Stimulated activated CD8-positive, alpha-beta memory T cell treated with anti-CD3 and anti-CD28 coated beads, Interleukin-4, amount 100 ng/mL, for 24 hours (primary cell): ENCODE results near the gene NBAS.
"Not testable (repeated sequence)": the region's sequence is repeated elsewhere in the genome, so short reads cannot be mapped to it uniquely, and the experiment has no call there.

Experiments used
- DNase-seq: peaks from one replicate; pipeline ENCODE4 v3.0.0-alpha.2; 2020; ENCODE audit warnings: low read depth

Gene NBAS

GRCh38 chr2:15527074-15527739 lies 33.9 kb downstream of the NBAS start:
- DNase-seq: no peak

DNA sequence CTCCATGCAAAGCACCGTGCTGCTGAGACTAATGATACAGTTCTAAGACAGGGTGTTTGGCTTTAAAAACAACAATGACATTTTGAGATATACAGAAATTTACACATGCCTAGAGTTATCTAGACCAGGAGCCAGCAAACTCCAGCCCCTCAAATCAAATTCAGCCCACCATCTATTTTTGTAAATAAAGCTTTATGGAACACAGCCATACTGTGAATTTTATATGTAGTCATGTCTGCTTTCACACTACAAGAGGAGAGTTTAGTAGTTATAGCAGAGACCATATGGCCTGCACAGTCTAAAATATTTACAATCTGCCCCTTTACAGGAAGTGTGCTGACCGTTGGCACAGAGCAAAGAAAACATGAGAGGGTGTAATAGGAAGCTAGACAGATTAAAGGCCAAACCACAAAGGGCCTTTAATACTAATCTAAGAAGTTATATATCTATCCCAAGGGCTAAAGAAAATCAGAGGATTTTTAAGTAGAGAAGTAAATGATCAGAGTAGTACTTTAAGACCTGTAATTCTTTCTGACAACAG lies 39.4 kb downstream of the NBAS start:
- no peak for DNase-seq

DNA sequence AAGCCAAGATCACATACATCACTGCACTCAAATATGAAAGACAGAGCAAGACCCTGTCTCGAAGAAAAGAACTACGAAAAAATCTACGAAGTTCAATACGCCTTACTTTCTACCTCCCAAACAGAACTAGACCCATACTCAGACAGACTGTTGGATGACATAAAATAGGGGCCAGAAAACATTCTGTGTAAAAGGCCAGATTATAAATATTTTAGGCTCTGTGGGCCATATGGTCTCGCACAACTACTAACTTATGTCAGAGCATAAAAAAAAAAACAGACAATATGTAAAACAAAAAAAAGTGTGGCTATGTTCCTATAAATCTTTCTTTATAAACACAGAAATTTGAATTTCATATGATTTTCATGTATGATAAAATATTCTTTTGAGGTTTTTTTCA lies 40.8 kb downstream of the NBAS start:
- no peak for DNase-seq

DNA sequence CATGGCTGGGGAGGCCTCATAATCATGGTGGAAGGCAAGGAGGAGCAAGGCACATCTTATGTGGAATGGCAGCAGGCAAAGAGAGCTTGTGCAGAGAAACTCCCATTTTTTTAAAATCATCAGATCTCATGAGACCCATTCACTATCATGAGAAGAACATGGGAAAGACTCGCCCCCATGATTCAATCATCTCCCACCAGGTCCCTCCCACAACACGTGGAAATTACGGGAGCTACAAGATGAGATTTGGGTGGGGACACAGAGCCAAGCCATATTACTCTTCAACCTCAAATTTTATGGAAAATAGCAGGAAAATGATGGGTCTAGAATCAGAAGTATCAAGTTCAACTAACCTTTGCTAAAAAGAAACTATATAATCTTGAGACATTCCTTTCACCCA lies 42.4 kb downstream of the NBAS start:
- not testable (repeated sequence) for DNase-seq

DNA sequence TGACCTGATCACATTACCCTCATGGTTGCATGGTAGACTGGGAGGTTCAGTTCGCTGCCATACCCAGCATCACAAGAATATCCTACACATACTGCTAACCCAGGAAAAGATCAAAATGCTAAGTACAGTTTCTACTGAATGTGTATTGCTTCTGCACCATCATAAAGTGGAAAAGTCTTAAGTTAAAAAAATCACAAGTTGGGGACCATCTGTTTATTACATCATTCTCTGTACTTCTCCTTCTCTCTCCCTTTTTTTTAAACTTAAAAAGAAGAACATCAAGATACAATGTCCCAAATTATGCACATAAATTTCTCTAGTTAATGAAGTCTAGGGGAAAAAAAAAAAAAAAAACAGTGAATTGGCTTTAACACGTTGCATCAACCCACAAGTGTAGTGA lies 43.3 kb downstream of the NBAS start:
- no peak for DNase-seq

- no peak for DNase-seq
Observed at GRCh38 chr2:15511686-15512085, 49.4 kb downstream of the NBAS start.

DNA sequence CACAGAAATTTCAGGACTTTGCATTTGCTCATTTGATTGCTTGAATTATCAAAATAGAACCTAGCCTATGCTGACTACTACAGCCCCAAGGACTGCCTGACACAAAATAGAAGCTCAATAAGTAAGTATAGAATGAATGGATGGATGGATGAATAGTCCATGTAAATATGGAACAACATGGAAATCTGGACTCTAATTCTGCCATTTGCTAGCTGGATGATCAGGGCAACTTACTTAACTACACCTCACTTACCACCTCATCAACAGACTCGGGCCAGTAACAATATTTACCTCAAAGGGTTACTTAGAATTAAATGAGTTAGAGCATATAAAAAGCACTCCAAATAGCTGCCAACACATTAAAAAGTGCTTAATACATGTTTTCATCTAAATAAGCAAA lies 50.6 kb downstream of the NBAS start:
- DNase-seq: no peak

- no peak for DNase-seq
Observed at GRCh38 chr2:15510131-15510530, 51.0 kb downstream of the NBAS start.

GRCh38 chr2:15507697-15508096 lies 53.4 kb downstream of the NBAS start:
- DNase-seq: no peak

DNA sequence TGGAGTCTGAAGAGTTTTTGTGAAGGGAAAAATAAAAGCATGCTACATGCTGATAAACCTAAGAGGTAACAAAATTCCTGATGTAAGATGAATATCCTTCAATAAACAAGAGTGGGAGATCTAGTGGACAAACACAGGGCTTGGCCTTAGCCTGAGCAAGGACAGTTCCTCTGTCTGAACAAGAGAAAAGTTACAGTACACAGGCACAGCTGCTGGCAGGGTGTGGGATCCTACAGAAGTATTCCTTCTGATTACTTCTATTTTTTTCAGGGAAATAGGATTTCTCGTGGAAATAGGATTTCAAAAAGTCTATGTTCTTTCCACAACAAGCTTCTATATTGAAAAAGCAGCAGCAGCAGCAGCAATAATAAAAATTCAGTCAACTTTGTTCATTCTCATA lies 54.1 kb downstream of the NBAS start:
- DNase-seq: no peak

DNA sequence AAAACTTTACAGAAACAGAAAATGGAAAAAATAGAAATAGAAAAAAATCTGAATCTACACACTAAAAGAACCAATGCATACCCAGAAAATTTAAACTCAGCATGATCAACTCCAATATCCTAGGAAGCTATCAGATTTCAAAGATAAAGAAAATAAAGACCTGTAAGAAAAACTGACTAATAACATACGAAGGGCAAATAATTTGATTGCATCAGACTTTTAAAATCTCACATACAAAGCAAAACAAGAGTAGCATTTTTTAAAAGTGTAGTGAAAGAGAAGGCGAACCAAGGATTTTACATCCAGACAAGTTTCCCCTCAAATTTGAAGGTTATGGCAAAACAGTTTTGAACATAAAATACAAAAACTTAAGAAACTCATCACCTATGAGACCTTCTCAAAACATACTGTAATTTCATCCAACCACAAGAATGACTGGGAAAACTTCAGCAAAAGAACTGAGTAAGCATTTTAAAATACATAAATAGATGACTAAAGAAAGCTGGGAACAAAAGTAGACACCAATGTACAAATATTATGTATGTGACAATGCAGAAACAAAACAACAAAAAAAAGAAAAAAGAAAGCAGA lies 54.8 kb downstream of the NBAS start:
- no peak for DNase-seq

DNA sequence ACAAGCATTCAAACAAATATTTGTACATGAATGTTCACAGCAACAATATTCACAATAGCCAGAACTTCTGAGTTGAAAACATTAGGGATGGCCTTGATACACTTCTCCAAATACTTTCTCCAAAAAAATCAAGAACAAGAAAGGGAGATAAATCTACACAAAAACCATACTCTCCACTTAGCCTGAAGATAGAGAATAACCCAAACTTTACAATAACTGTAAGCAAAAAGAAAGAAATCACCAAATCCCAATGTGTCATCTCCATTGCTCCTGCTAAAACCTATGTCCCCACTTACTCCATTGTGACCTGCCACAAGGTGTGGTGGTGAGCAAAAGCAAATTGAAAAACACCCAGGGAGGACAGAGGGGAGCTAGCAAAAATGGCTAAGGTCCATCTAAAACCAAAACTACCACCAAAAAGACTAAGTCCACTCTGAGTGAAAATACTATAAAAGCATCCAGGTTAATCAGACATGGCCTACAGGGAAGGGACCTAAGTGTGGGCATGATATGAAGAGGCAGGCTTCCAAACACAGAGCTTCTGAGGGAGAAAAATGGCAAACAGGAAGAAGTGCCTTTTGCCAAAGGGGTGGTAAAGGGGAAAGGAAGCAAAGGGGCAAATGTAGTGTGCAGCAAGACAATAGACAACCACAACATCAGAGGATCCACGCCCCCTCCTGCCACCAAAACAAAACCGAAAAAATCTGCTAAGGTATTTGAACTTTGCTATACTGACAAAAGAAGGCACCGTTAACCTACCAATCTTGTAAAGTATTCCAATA lies 56.1 kb downstream of the NBAS start:
- no peak for DNase-seq

GRCh38 chr2:15499251-15499650 lies 61.9 kb downstream of the NBAS start:
- DNase-seq: not testable (repeated sequence)

GRCh38 chr2:15498554-15498953 lies 62.6 kb downstream of the NBAS start:
- DNase-seq: no peak

GRCh38 chr2:15494877-15495276 lies 66.3 kb downstream of the NBAS start:
- no peak for DNase-seq

DNA sequence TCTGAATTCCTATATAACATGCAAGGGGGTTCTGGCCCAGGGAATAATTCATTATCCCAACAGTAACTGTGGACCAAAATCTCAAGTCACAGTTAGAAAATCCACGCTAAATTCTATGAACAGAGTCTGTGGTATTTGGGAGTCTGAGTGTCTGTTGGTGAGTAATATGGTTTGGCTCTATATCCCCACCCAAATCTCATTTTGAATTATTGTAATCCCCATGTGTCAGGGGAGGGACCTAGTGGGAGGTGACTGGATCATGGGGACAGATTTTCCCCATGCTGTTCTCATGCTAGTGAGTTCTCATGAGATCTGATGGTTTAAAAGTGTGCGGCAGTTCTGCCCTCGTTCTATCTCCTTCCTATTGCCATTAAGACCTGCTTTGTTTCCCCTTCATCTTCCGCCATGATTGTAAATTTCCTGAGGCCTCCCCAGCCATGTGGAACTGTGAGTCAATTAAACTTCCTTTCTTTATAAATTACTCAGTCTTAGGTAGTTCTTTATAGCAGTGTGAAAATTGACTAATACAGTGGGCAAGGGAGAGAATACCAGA lies 68.3 kb downstream of the NBAS start:
- no peak for DNase-seq

DNA sequence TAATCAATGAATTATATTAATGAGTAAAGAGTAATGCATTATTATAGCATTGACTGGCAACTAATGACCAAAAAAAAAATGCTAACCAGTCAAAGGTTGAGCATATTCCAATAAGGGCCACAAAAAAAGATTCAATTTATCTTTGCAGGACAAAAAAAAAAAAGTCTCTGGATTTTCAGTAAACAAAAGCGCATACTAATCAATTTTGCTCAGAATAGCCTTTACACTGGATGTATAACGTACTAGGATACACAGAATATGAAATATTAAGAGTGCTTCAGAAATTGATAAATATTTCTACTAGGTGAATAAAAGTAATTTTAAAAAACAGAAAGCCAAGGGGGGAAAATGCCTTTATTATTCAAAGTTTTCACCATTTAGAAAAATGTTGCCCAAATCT lies 74.4 kb downstream of the NBAS start:
- no peak for DNase-seq

GRCh38 chr2:15485949-15486348 lies 75.2 kb downstream of the NBAS start:
- no peak for DNase-seq

- DNase-seq: no peak
Observed at GRCh38 chr2:15481000-15481399, 80.1 kb downstream of the NBAS start.

DNA sequence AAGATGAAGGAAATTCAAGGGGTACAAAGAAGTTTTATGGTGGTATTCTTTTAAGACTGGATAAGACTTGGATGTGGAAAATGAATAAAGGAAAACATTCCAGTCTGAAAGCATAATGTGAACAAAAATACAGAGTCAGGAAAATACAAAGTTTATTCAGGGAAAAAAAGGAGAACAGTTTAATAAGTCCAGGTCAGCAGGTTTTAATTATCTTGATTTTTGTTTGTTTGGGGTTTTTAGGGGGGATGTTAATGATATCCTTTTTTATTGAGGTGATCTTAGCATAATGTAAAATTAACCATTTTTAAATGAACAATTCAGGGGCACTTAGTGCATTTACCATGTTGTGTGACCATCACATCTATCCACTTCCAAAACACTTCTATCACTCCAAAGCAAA lies 80.6 kb downstream of the NBAS start:
- no peak for DNase-seq

DNA sequence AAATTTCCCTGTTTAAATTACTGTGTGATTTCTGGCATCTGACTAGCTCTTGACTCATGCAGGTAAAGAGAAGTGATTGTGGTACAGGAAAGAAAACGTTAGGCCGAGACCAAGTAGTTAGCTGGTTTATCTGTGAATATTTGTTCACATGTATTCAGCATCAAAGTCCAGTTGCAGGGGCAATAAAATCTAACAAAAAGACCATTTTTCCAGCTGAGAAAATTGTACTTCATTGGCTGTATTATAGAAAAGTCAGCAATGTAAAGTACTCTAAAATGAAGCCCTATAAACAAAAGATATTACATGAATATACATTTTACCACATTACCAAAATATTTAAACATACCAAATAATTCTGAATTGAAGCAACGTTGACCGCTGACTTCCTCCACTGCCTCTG lies 88.3 kb downstream of the NBAS start:
- no peak for DNase-seq

GRCh38 chr2:15472133-15472532 lies 89.0 kb downstream of the NBAS start:
- no peak for DNase-seq

- no peak for DNase-seq
Observed at GRCh38 chr2:15471606-15472005, 89.5 kb downstream of the NBAS start.
